Activated CD8-positive, alpha-beta memory T cell treated with anti-CD3 and anti-CD28 coated beads for 36 hours (primary cell): ENCODE data around the gene DOCK7. TPM values are rescaled to one million over a fixed set of nuclear protein-coding genes. Genes with fewer than 3 reads are reported as not detected.
"Not testable (repeated sequence)": the region's sequence is repeated elsewhere in the genome, so short reads cannot be mapped to it uniquely, and the experiment has no call there.

Experiments
- CTCF ChIA-PET: fragments of 350-600 bp; sonication (Branson Sonifier 250); formaldehyde crosslinking; loops from one replicate; lab custom pipeline; 2021; ENCODE audit warnings: antibody characterized with exemption; lab: Charles Lee
- POLR2A ChIA-PET: fragments of 350-600 bp; sonication (Branson Sonifier 250); formaldehyde crosslinking; loops from one replicate; lab custom pipeline; 2021; ENCODE audit warnings: antibody characterized with exemption; lab: Charles Lee
- total RNA-seq, 2 experiments: library from RNA; stranded (reverse); gene quantifications; one replicate each; pipeline ENCODE4 v1.2.3, GENCODE V29; 2021

DOCK7 gene
- total RNA-seq, 2 experiments from 2014 or later, result 11.6 to 12.7 TPM

GRCh38 chr1:62637392-62638105, 50.6 kb downstream of the DOCK7 start:
- ChIA-PET POLR2A (no interaction called here), CTCF (no interaction called here)

- ChIA-PET POLR2A (no interaction called here), CTCF (no interaction called here)
Observed at GRCh38 chr1:62628506-62628905, 59.7 kb downstream of the DOCK7 start.

GRCh38 chr1:62625415-62625814, 62.8 kb downstream of the DOCK7 start:
- CTCF ChIA-PET, result no interaction called here
- POLR2A ChIA-PET, result no interaction called here

GRCh38 chr1:62621907-62622306, 66.3 kb downstream of the DOCK7 start:
- ChIA-PET CTCF (interaction anchor here (0.6 to 0.8 kb wide), 2 partner anchors 13 to 24 kb away, joined by 3 to 4 read pairs; no protein-coding TSS in a partner anchor), POLR2A (no interaction called here)

GRCh38 chr1:62613890-62614289, 74.3 kb downstream of the DOCK7 start:
- POLR2A ChIA-PET, result no interaction called here
- CTCF ChIA-PET, result interaction anchor here (0.6 kb wide), 1 partner anchor 957 kb away, joined by 6 read pairs; no protein-coding TSS in a partner anchor

- POLR2A ChIA-PET, result no interaction called here
- CTCF ChIA-PET, result no interaction called here
Observed at GRCh38 chr1:62613325-62613727, 74.9 kb downstream of the DOCK7 start.

- CTCF ChIA-PET, result no interaction called here
- POLR2A ChIA-PET, result no interaction called here
Observed at GRCh38 chr1:62612770-62613169, 75.4 kb downstream of the DOCK7 start.

- CTCF ChIA-PET, POLR2A ChIA-PET: not testable (repeated sequence)
Observed at GRCh38 chr1:62610588-62610987, 77.6 kb downstream of the DOCK7 start.

- POLR2A ChIA-PET, result no interaction called here
Observed at GRCh38 chr1:62608905-62609304, 79.3 kb downstream of the DOCK7 start.

GRCh38 chr1:62601457-62601856, 86.7 kb downstream of the DOCK7 start:
- ChIA-PET CTCF (no interaction called here), POLR2A (no interaction called here)

More at GRCh38 chr1:62608905-62609304, 79.3 kb downstream of the DOCK7 start:
- CTCF ChIA-PET, result no interaction called here

- CTCF ChIA-PET, result no interaction called here
- POLR2A ChIA-PET, result no interaction called here
Observed at GRCh38 chr1:62599044-62599443, 89.1 kb downstream of the DOCK7 start.

GRCh38 chr1:62597281-62597680, 90.9 kb downstream of the DOCK7 start, which contains the start of gene ANGPTL3:
Gene ANGPTL3 (plus strand): TSS chr1:62597520. CDS start chr1:62597567, 47 bp downstream.
- ChIA-PET POLR2A (no interaction called here), CTCF (no interaction called here)

- ChIA-PET CTCF (no interaction called here), POLR2A (interaction anchor here (0.5 kb wide), 1 partner anchor 111 kb away, joined by 3 read pairs; no protein-coding TSS in a partner anchor)
Observed at GRCh38 chr1:62595647-62596046, 92.5 kb downstream of the DOCK7 start.

GRCh38 chr1:62593825-62594394, 94.3 kb downstream of the DOCK7 start:
- CTCF ChIA-PET, result no interaction called here
- POLR2A ChIA-PET, result interaction anchor here (1.0 kb wide), 1 partner anchor 93 kb away, joined by 8 read pairs; no protein-coding TSS in a partner anchor

GRCh38 chr1:62590970-62591368, 97.2 kb downstream of the DOCK7 start:
- ChIA-PET POLR2A (no interaction called here), CTCF (no interaction called here)

- POLR2A ChIA-PET, result no interaction called here
- CTCF ChIA-PET, result no interaction called here
Observed at GRCh38 chr1:62590255-62590969, 97.8 kb downstream of the DOCK7 start.

- ChIA-PET CTCF (no interaction called here), POLR2A (interaction anchor here (0.7 kb wide), 1 partner anchor 293 kb away, joined by 4 read pairs; no protein-coding TSS in a partner anchor)
Observed at GRCh38 chr1:62589321-62589720, 98.9 kb downstream of the DOCK7 start.

- POLR2A ChIA-PET, result no interaction called here
- CTCF ChIA-PET, result no interaction called here
Observed at GRCh38 chr1:62588000-62588399, 100.2 kb downstream of the DOCK7 start.

- POLR2A ChIA-PET, result no interaction called here
- CTCF ChIA-PET, result no interaction called here
Observed at GRCh38 chr1:62585469-62586155, 102.6 kb downstream of the DOCK7 start.

- POLR2A ChIA-PET, result no interaction called here
- CTCF ChIA-PET, result no interaction called here
Observed at GRCh38 chr1:62573675-62574074, 114.5 kb downstream of the DOCK7 start.
